Progenitor cell of endocrine pancreas (in vitro differentiated cells): ENCODE results near the gene GALT. TPM values are rescaled to one million over a fixed set of nuclear protein-coding genes. Genes with fewer than 3 reads are reported as not detected.

Source experiments
- DNase-seq: peaks from one replicate; pipeline ENCODE4 v3.0.0; 2021; ENCODE audit warnings: low spot score; ENCODE audit not compliant: unreplicated experiment
- H3K27ac Mint-ChIP-seq: 2 replicates; pipeline ENCODE4 v1.8.0; 2021; ENCODE audit warnings: mild to moderate bottlenecking, moderate library complexity, mixed read lengths
- H3K27me3 Mint-ChIP-seq: 2 replicates; pipeline ENCODE4 v1.8.0; 2021; ENCODE audit warnings: mixed read lengths
- H3K36me3 Mint-ChIP-seq: 2 replicates; pipeline ENCODE4 v1.8.0; 2022; ENCODE audit warnings: mixed read lengths; ENCODE audit not compliant: insufficient read depth
- H3K4me1 Mint-ChIP-seq: 2 replicates; pipeline ENCODE4 v1.8.0; 2021; ENCODE audit warnings: low read depth, mixed read lengths
- H3K4me3 Mint-ChIP-seq: 2 replicates; pipeline ENCODE4 v1.8.0; 2021; ENCODE audit warnings: low read depth, mild to moderate bottlenecking, moderate library complexity, mixed read lengths
- H3K9me3 Mint-ChIP-seq: 2 replicates; pipeline ENCODE4 v1.8.0; 2021; ENCODE audit warnings: low read depth, mixed read lengths
- CTCF ChIP-seq: fragments of 200-600 bp; sonication (generic); IDR thresholded peaks from one replicate; pipeline ENCODE4 v1.5.0; 2021; ENCODE audit warnings: antibody characterized with exemption, mild to moderate bottlenecking; ENCODE audit not compliant: unreplicated experiment
- total RNA-seq: library from RNA; stranded (reverse); gene quantifications from 2 replicates; pipeline ENCODE4 v1.2.1, GENCODE V29; 2021

The GALT gene
- total RNA-seq, 1 donor from 2014 or later, result 85.6 TPM

- TF ChIP-seq CTCF, result no peak
- DNase-seq, result peak; percentile 50
Observed at GRCh38 chr9:34628656-34629490, 17.6 kb upstream of the GALT start, which contains the start of gene ARID3C. Gene ARID3C, minus strand, starts transcription at chr9:34629066. Its CDS starts 1,052 bp downstream, at chr9:34628014.

GRCh38 chr9:34629491-34629808 is 17.0 kb upstream of the GALT start:
- no peak for TF ChIP-seq CTCF
- peaks cover 1% of the 10 kb centered on the region for H3K36me3 Mint-ChIP-seq
- peaks cover 33% of the 10 kb centered on the region for H3K4me1 Mint-ChIP-seq
- H3K9me3 Mint-ChIP-seq, result no peaks in the 10 kb centered on the region
- H3K27me3 Mint-ChIP-seq, result peaks cover 37% of the 10 kb centered on the region
- H3K27ac Mint-ChIP-seq, result no peak overlapping the region
- peak overlapping the region; percentile 75 for H3K4me3 Mint-ChIP-seq
- DNase-seq, result no peak

More at GRCh38 chr9:34628656-34629490, 17.6 kb upstream of the GALT start, which contains the start of gene ARID3C:
- peak within 1 kb of the TSS; percentile 77 for H3K4me3 Mint-ChIP-seq
- peak within 1 kb of the TSS; percentile 75 for H3K27ac Mint-ChIP-seq
- H3K9me3 Mint-ChIP-seq, result no peaks in the 10 kb centered on the region
- H3K36me3 Mint-ChIP-seq, result peaks cover under 1% of the 10 kb centered on the region
- H3K4me1 Mint-ChIP-seq, result peaks cover 34% of the 10 kb centered on the region
- H3K27me3 Mint-ChIP-seq, result peaks cover 37% of the 10 kb centered on the region

GRCh38 chr9:34630402-34631154 is 15.9 kb upstream of the GALT start:
- H3K27me3 Mint-ChIP-seq, result peaks cover 37% of the 10 kb centered on the region
- H3K27ac Mint-ChIP-seq, result peak overlapping the region; percentile 83
- no peak for DNase-seq
- no peaks in the 10 kb centered on the region for H3K9me3 Mint-ChIP-seq
- no peak for TF ChIP-seq CTCF
- peak overlapping the region; percentile 48 for H3K4me3 Mint-ChIP-seq
- H3K36me3 Mint-ChIP-seq, result peaks cover 5% of the 10 kb centered on the region
- H3K4me1 Mint-ChIP-seq, result peaks cover 30% of the 10 kb centered on the region

GRCh38 chr9:34633166-34633565 is 13.3 kb upstream of the GALT start:
- TF ChIP-seq CTCF, result no peak
- Mint-ChIP-seq H3K36me3 (peaks cover 5% of the 10 kb centered on the region), H3K4me3 (no peak overlapping the region), H3K27ac (no peak overlapping the region), H3K9me3 (no peaks in the 10 kb centered on the region), H3K27me3 (peaks cover 27% of the 10 kb centered on the region), H3K4me1 (peaks cover 25% of the 10 kb centered on the region)
- no peak for DNase-seq

- Mint-ChIP-seq H3K27me3 (peaks cover 22% of the 10 kb centered on the region), H3K36me3 (peaks cover 5% of the 10 kb centered on the region), H3K9me3 (no peaks in the 10 kb centered on the region), H3K27ac (no peak overlapping the region), H3K4me1 (peaks cover 22% of the 10 kb centered on the region), H3K4me3 (peak overlapping the region; percentile 40)
- TF ChIP-seq CTCF, result peak; percentile 91
- peak; percentile 57 for DNase-seq
Observed at GRCh38 chr9:34633851-34634550, 12.5 kb upstream of the GALT start.
